Measurements from ENCODE around the gene CYP24A1. TPM values are rescaled to one million over a fixed set of nuclear protein-coding genes. Genes with fewer than 3 reads are reported as not detected.

Gene CYP24A1
- total RNA-seq, 2 donors from 2014 or later = not detected

- no peaks in the 10 kb centered on the region for H3K36me3 Mint-ChIP-seq
- no peak overlapping the region for H3K4me3 Mint-ChIP-seq
- peaks cover 0 to 4% of the 10 kb centered on the region in 2 donors for H3K4me1 Mint-ChIP-seq (ENCODE audit: low read depth in 2 of 2)
- no peak overlapping the region for H3K27ac Mint-ChIP-seq
- ATAC-seq (no peak), DNase-seq (ENCODE audit: low spot score) (no peak)
- H3K27me3 Mint-ChIP-seq = peaks cover 21 to 28% of the 10 kb centered on the region in 2 donors
- H3K9me3 Mint-ChIP-seq = no peaks in the 10 kb centered on the region
Observed at GRCh38 chr20:54195483-54196472, 22.0 kb upstream of the CYP24A1 start.

DNA sequence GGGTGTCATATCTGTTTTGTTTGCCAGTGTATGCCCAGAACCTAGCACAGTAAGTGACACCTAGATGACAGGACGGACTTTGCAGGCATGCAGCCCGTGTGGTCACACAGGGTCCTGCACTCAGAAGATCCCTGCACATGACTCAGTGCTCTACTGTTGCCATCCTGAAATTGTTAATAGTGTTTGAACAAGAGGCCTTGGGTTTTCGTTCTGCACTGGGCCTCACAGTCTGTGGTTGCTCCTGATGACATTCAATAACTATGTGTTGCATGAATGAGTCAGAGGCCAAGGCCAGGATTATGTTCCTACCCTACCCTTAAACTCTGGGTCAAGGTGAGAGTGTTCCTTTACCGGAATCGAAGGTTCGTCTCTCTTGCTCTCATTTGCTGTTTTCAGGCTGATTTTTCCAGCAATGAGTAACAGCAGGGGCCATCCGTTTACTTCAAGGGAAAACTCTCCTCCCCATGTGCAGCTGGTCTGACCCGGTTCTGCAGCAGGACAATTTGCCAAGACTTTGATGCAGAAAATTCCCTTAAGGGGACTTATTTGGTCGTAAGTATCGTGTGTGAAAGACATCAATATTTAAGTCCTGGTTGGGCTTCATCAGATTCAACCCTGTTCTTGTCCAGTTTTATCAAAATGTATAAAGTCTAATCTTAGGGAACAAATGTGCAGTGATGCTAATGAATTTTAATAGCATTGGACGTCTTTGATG is 21.1 kb upstream of the CYP24A1 start:
- Mint-ChIP-seq H3K4me1 (ENCODE audit: low read depth in 2 of 2) (peaks cover 0 to 4% of the 10 kb centered on the region in 2 donors), H3K27ac (no peak overlapping the region), H3K9me3 (no peaks in the 10 kb centered on the region), H3K27me3 (peaks cover 21 to 28% of the 10 kb centered on the region in 2 donors), H3K4me3 (no peak overlapping the region), H3K36me3 (no peaks in the 10 kb centered on the region)
- ATAC-seq = no peak
- no peak for DNase-seq (ENCODE audit: low spot score)

DNA sequence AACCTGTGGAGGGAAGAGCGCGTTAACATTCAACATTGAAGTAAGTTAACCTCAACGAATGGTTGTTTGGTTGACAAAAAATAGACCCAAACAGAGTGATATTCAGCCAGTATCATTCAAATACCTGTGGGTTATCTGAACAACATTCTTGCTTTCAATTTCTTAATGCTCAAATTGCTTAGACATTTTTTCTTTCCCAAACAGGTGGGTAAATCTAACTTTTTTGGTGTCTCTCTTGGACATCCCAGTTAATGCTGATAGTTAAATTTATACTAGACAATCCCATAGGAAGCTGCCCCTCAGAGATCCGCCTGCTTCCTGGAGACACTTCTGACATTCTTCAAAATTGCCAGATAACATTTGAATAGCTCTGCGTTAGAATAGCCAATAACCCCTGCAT is 20.0 kb upstream of the CYP24A1 start:
- Mint-ChIP-seq H3K4me1 (ENCODE audit: low read depth in 2 of 2) (no peaks in the 10 kb centered on the region), H3K27ac (no peak overlapping the region), H3K27me3 (peaks cover 18 to 28% of the 10 kb centered on the region in 2 donors), H3K36me3 (no peaks in the 10 kb centered on the region), H3K9me3 (no peaks in the 10 kb centered on the region), H3K4me3 (no peak overlapping the region)
- no peak for ATAC-seq
- DNase-seq (ENCODE audit: low spot score) = no peak

DNA sequence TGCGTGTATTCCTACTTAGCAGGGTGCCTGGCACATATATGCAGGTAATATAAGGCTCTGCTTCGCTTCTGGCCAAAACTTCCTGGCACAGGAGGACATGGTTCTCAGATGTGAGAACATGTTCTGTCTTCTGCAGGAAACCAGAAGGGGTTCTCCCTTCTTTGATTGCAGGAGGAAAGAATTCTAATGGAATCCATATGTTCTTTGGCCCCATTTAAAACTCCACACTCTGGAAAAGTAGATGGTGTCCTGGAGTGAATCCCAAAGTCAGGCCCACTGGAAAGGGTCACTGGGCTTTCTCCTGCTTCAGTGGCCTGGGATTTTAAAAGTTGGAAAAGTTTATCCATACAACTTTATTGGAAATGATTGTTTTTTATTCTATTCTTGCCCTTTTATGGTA is 16.4 kb upstream of the CYP24A1 start:
- Mint-ChIP-seq H3K27ac (no peak overlapping the region), H3K4me3 (no peak overlapping the region), H3K4me1 (ENCODE audit: low read depth in 2 of 2) (no peaks in the 10 kb centered on the region), H3K27me3 (peaks cover 19 to 27% of the 10 kb centered on the region in 2 donors), H3K36me3 (no peaks in the 10 kb centered on the region), H3K9me3 (no peaks in the 10 kb centered on the region)
- DNase-seq (ENCODE audit: low spot score) = no peak
- no peak for ATAC-seq

DNA sequence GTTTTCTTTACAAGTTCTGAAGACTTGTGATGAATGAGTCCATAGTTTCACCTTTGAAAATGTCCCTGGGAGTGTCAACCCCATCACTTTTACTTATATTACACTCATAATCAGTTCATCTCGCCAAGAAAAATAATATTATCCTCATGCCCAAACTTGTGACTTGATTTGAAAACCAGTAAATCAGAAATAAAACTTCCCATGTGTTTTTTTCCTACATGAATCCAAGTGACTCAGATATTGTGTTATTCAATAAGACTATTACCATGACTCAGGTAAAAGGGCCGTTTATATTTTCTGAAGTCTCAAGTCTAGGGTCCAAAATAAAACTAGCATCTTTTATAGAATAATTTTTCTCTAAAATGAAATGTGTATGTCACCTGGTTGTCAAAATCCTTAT is 15.8 kb upstream of the CYP24A1 start:
- no peaks in the 10 kb centered on the region for H3K4me1 Mint-ChIP-seq (ENCODE audit: low read depth in 2 of 2)
- H3K27ac Mint-ChIP-seq = no peak overlapping the region

GRCh38 chr20:54188132-54188849 is 14.5 kb upstream of the CYP24A1 start:
- H3K27ac Mint-ChIP-seq = no peak overlapping the region

More for the DNA sequence above, 15.8 kb upstream of the CYP24A1 start:
- H3K36me3 Mint-ChIP-seq = no peaks in the 10 kb centered on the region
- H3K4me3 Mint-ChIP-seq = no peak overlapping the region
- ATAC-seq = no peak
- DNase-seq (ENCODE audit: low spot score) = no peak
- H3K9me3 Mint-ChIP-seq = no peaks in the 10 kb centered on the region
- H3K27me3 Mint-ChIP-seq = peaks cover 25 to 32% of the 10 kb centered on the region in 2 donors

DNA sequence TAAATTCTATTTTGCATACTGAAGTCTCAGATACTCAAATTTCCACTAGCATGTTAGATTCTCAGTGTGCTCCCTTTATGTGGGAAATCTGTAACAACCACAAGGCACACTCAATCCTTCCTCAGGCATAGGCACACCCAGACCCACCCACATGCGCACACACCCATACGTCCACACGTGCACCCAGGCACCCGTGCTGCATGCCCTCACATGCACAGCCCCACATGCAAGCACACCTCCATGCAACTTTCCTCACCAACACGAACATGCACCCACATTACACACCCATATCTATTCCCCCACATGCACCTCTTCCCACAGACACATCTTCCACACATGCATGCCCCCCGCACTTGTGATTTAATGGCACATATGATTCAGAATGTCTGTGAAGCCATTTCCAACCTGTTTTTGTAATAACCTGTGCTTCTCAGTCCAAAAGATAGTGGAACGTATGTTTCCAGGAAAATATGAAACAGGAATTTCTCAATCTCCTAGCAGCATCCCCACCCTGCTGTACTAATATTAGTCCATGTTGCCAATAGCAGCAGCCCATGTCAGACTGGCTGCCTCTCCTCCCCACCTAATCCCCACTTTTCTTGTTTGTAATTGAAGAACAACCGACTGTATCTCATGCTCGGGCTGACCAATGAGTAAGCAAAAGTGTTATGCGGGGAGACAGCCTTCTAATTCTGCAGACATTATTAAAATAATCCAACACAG is 11.3 kb upstream of the CYP24A1 start:
- ATAC-seq = no peak
- no peak overlapping the region for H3K4me3 Mint-ChIP-seq
- H3K27ac Mint-ChIP-seq = no peak overlapping the region
- no peak for DNase-seq (ENCODE audit: low spot score)
- H3K27me3 Mint-ChIP-seq = peaks cover 35 to 51% of the 10 kb centered on the region in 2 donors
- no peaks in the 10 kb centered on the region for H3K9me3 Mint-ChIP-seq
- H3K4me1 Mint-ChIP-seq (ENCODE audit: low read depth in 2 of 2) = no peaks in the 10 kb centered on the region
- H3K36me3 Mint-ChIP-seq = no peaks in the 10 kb centered on the region

More at GRCh38 chr20:54188132-54188849, 14.5 kb upstream of the CYP24A1 start:
- ATAC-seq (no peak), DNase-seq (ENCODE audit: low spot score) (no peak)
- Mint-ChIP-seq H3K27me3 (peaks cover 25 to 41% of the 10 kb centered on the region in 2 donors), H3K4me1 (ENCODE audit: low read depth in 2 of 2) (no peaks in the 10 kb centered on the region), H3K4me3 (no peak overlapping the region), H3K36me3 (no peaks in the 10 kb centered on the region), H3K9me3 (no peaks in the 10 kb centered on the region)

- Mint-ChIP-seq H3K4me1 (ENCODE audit: low read depth in 2 of 2) (no peaks in the 10 kb centered on the region), H3K4me3 (no peak overlapping the region), H3K27me3 (peaks cover 35 to 51% of the 10 kb centered on the region in 2 donors), H3K9me3 (no peaks in the 10 kb centered on the region), H3K27ac (no peak overlapping the region), H3K36me3 (no peaks in the 10 kb centered on the region)
- DNase-seq (ENCODE audit: low spot score) (no peak), ATAC-seq (no peak)
Observed at GRCh38 chr20:54184071-54184470, 10.3 kb upstream of the CYP24A1 start.

DNA sequence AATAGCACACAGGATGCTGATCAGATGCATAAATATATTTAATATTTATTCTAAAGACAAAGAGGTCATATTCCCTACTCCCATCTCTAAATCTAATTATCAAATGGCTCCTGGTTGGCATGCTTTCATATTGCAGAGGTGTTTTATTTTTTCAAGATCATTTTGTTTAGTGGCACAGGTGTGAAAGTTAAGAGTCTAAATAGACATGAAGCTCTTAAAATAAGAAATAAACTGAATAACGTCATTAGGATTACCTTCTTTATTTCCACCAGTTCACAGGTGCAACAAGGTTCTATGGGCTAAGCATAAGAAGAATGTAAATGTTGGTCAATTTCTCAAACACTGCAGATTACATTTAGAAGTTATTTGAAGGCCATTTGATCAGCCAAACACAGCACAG is 7.1 kb upstream of the CYP24A1 start:
- H3K4me3 Mint-ChIP-seq = no peak overlapping the region
- no peak overlapping the region for H3K27ac Mint-ChIP-seq
- ATAC-seq (no peak), DNase-seq (ENCODE audit: low spot score) (no peak)
- H3K4me1 Mint-ChIP-seq (ENCODE audit: low read depth in 2 of 2) = no peaks in the 10 kb centered on the region
- H3K36me3 Mint-ChIP-seq = no peaks in the 10 kb centered on the region
- H3K27me3 Mint-ChIP-seq = peaks cover 37 to 57% of the 10 kb centered on the region in 2 donors
- H3K9me3 Mint-ChIP-seq = no peaks in the 10 kb centered on the region

GRCh38 chr20:54179946-54180345 is 6.2 kb upstream of the CYP24A1 start:
- Mint-ChIP-seq H3K27ac (no peak overlapping the region), H3K36me3 (no peaks in the 10 kb centered on the region), H3K4me1 (ENCODE audit: low read depth in 2 of 2) (no peaks in the 10 kb centered on the region), H3K27me3 (peaks cover 31 to 56% of the 10 kb centered on the region in 2 donors), H3K9me3 (no peaks in the 10 kb centered on the region), H3K4me3 (no peak overlapping the region)
- DNase-seq (ENCODE audit: low spot score) = no peak
- no peak for ATAC-seq

GRCh38 chr20:54178256-54178655 is 4.5 kb upstream of the CYP24A1 start:
- Mint-ChIP-seq H3K9me3 (no peaks in the 10 kb centered on the region), H3K36me3 (no peaks in the 10 kb centered on the region), H3K4me3 (no peak overlapping the region), H3K27me3 (peaks cover 38 to 52% of the 10 kb centered on the region in 2 donors), H3K27ac (no peak overlapping the region), H3K4me1 (ENCODE audit: low read depth in 2 of 2) (peaks cover 5% of the 10 kb centered on the region in 2 donors)
- no peak for DNase-seq (ENCODE audit: low spot score)
- ATAC-seq = no peak

- Mint-ChIP-seq H3K36me3 (no peaks in the 10 kb centered on the region), H3K27ac (no peak overlapping the region), H3K4me3 (no peak overlapping the region), H3K9me3 (no peaks in the 10 kb centered on the region), H3K4me1 (ENCODE audit: low read depth in 2 of 2) (peaks cover 5% of the 10 kb centered on the region in 2 donors), H3K27me3 (peaks cover 36 to 52% of the 10 kb centered on the region in 2 donors)
- ATAC-seq (no peak), DNase-seq (ENCODE audit: low spot score) (no peak)
Observed at GRCh38 chr20:54177378-54177777, 3.6 kb upstream of the CYP24A1 start.

GRCh38 chr20:54176610-54177009 is 2.8 kb upstream of the CYP24A1 start:
- no peak overlapping the region for H3K4me3 Mint-ChIP-seq
- H3K36me3 Mint-ChIP-seq = no peaks in the 10 kb centered on the region
- no peak for ATAC-seq

More at GRCh38 chr20:54176610-54177009, 2.8 kb upstream of the CYP24A1 start:
- peaks cover 5% of the 10 kb centered on the region in 2 donors for H3K4me1 Mint-ChIP-seq (ENCODE audit: low read depth in 2 of 2)
- peaks cover 42 to 57% of the 10 kb centered on the region in 2 donors for H3K27me3 Mint-ChIP-seq
- DNase-seq (ENCODE audit: low spot score) = no peak
- no peaks in the 10 kb centered on the region for H3K9me3 Mint-ChIP-seq
- H3K27ac Mint-ChIP-seq = no peak overlapping the region
